K562 (cell line): ENCODE results near the gene ADARB2. TPM values are rescaled to one million over a fixed set of nuclear protein-coding genes. Genes with fewer than 3 reads are reported as not detected.
A peak's percentile ranks its signal among the peaks of the same experiment; 100 is the strongest.

Experiments used
- ATAC-seq: fragments of 200-7000 bp; cut with Tn5 transposase; 3 replicates; pipeline ENCODE4 v1.9.1; 2020; ENCODE audit warnings: moderate library complexity
- BruUV-seq: library from RNA; stranded (reverse); fragments of 400-500 nt; replicated peaks from 2 replicates; lab custom pipeline; 2021; lab: Mats Ljungman, UMichigan
- CTCF ChIA-PET: fragments of 300-600 bp; formaldehyde crosslinking; extraction: SDS; loops from one replicate; lab custom pipeline; 2021; ENCODE audit warnings: low intra/inter-chr PET ratio; lab: Yijun Ruan, JAX
- POLR2A ChIA-PET: fragments of 300-600, 350-650 bp; sonication (Branson Sonifier 250); formaldehyde crosslinking; extraction: SDS; loops from one replicate; lab custom pipeline; 2021; ENCODE audit warnings: antibody characterized with exemption, inconsistent platforms; lab: Yijun Ruan, JAX
- DNase-seq, 4 experiments: peaks; one replicate each; pipeline versions ENCODE4 v3.0.0 to v3.0.0-alpha.2; 2011 to 2018; ENCODE audit warnings: low spot score in 3 of 4, mixed read lengths in 3 of 4; ENCODE audit errors: extremely low read depth in 1 of 4
- FAIRE-seq: peaks from 2 replicates; lab custom pipeline; 2011; peaks lifted over from hg19 to GRCh38; lab: Jason Lieb, UNC
- H2AFZ ChIP-seq: 2 replicates; pipeline ENCODE4 v1.6.0; 2011; ENCODE audit warnings: low read depth, low read length, control low read depth, inconsistent platforms
- H3K27ac ChIP-seq: fragments of 200-600 bp; 3 replicates; pipeline ENCODE4 v1.8.0; 2011; ENCODE audit warnings: low read depth, mild to moderate bottlenecking, control low read depth, inconsistent platforms, low read length, moderate library complexity, mixed read lengths; ENCODE audit errors: extremely low read depth
- H3K27me3 ChIP-seq, 2 experiments: fragments of 300-600 bp in 1 of 2; 2 replicates in 1 of 2; 3 replicates in 1 of 2; pipeline versions ENCODE4 v1.6.0 to v1.8.0; 2011; ENCODE audit warnings: inconsistent platforms in 2 of 2, low read length in 2 of 2, mild to moderate bottlenecking in 1 of 2, mixed read lengths in 1 of 2, moderate library complexity in 1 of 2; ENCODE audit not compliant: control insufficient read depth in 2 of 2, insufficient read depth in 2 of 2
- H3K36me3 ChIP-seq: fragments of 300-600 bp; 3 replicates; pipeline ENCODE4 v1.8.0; 2011; ENCODE audit warnings: mild to moderate bottlenecking, low read length, inconsistent platforms; ENCODE audit not compliant: control insufficient read depth, insufficient read depth
- H3K4me1 ChIP-seq, 2 experiments: fragments of 200-600 bp in 1 of 2; replicated peaks in 1 of 2; 2 replicates in 1 of 2; 3 replicates in 1 of 2; pipeline versions ENCODE4 v1.5.1 to v1.8.0; 2011; ENCODE audit warnings: inconsistent platforms in 2 of 2, low read length in 2 of 2, mild to moderate bottlenecking in 1 of 2, mixed read lengths in 1 of 2, moderate library complexity in 1 of 2; ENCODE audit not compliant: control insufficient read depth in 2 of 2, insufficient read depth in 2 of 2
- H3K4me2 ChIP-seq: 2 replicates; pipeline ENCODE4 v1.6.1; 2011; ENCODE audit warnings: low read length, control low read depth, inconsistent platforms, mixed read lengths; ENCODE audit not compliant: insufficient read depth
- H3K4me3 ChIP-seq: fragments of 200-600 bp; sonication (generic), shearing (Covaris generic); 2 replicates; pipeline ENCODE4 v1.5.1; 2016; ENCODE audit warnings: control low read depth, inconsistent platforms
- H3K79me2 ChIP-seq: fragments of 200-600 bp; 3 replicates; pipeline ENCODE4 v1.8.0; 2011; ENCODE audit warnings: low read length, inconsistent platforms; ENCODE audit not compliant: control insufficient read depth, insufficient read depth
- H3K9ac ChIP-seq, 2 experiments: 2 replicates each; pipeline versions ENCODE4 v1.6.0 to v1.6.1; 2011; ENCODE audit warnings: low read depth in 2 of 2, low read length in 2 of 2, control low read depth in 1 of 2, inconsistent platforms in 1 of 2, mild to moderate bottlenecking in 1 of 2, mixed read lengths in 1 of 2; ENCODE audit not compliant: insufficient read depth in 1 of 2
- H3K9me1 ChIP-seq: one replicate; pipeline ENCODE4 v1.6.0; 2011; ENCODE audit warnings: inconsistent platforms, mild to moderate bottlenecking, low read length, moderate library complexity; ENCODE audit not compliant: control insufficient read depth, insufficient read depth
- H3K9me3 ChIP-seq: replicated peaks from 2 replicates; pipeline ENCODE4 v1.5.1; 2011; ENCODE audit warnings: low read depth, low read length, inconsistent platforms; ENCODE audit not compliant: control insufficient read depth, insufficient read depth
- H4K20me1 ChIP-seq: replicated peaks from 2 replicates; pipeline ENCODE4 v1.6.1; 2011; ENCODE audit warnings: low read length, inconsistent platforms, mixed read lengths; ENCODE audit not compliant: control insufficient read depth, insufficient read depth
- ETV6 ChIP-seq, 3 experiments: fragments of 150-350 bp in 1 of 3; sonication (generic) in 1 of 3; formaldehyde crosslinking in 1 of 3; IDR thresholded peaks; 2 replicates each; pipeline versions ENCODE4 v1.6.1 to v1.8.0; 2014 to 2022; ENCODE audit warnings: borderline replicate concordance in 2 of 3, low read depth in 2 of 3, antibody characterized with exemption in 1 of 3, low read length in 1 of 3, mild to moderate bottlenecking in 1 of 3, missing genetic modification reagents in 1 of 3
- ILF3 ChIP-seq: fragments of 450-650 bp; IDR thresholded peaks from 2 replicates; pipeline ENCODE4 v1.6.1; 2018; ENCODE audit warnings: antibody characterized with exemption, mild to moderate bottlenecking, moderate library complexity, borderline replicate concordance
- KDM4B ChIP-seq, 2 experiments: fragments of 450-650 bp in 1 of 2; sonication (generic) in 1 of 2; IDR thresholded peaks; 2 replicates each; pipeline ENCODE4 v1.6.1; 2016 to 2017; ENCODE audit warnings: borderline replicate concordance in 2 of 2, antibody characterized with exemption in 1 of 2, low read depth in 1 of 2, mild to moderate bottlenecking in 1 of 2
- PCBP2 ChIP-seq: fragments of 200-400 bp; formaldehyde crosslinking; IDR thresholded peaks from 2 replicates; pipeline ENCODE4 v1.6.1; 2018; ENCODE audit warnings: low read length, low read depth, mild to moderate bottlenecking, moderate library complexity; ENCODE audit not compliant: poor library complexity, severe bottlenecking
- PHF21A ChIP-seq: fragments of 450-650 bp; IDR thresholded peaks from 2 replicates; pipeline ENCODE4 v1.6.1; 2017; ENCODE audit warnings: low read depth, borderline replicate concordance
- POLR2G ChIP-seq: fragments of 200-400 bp; formaldehyde crosslinking; IDR thresholded peaks from 2 replicates; pipeline ENCODE4 v1.6.1; 2017; ENCODE audit warnings: low read depth, mild to moderate bottlenecking, antibody characterized with exemption, low read length, moderate library complexity
- RBM14 ChIP-seq: fragments of 200-400 bp; formaldehyde crosslinking; IDR thresholded peaks from 2 replicates; pipeline ENCODE4 v1.6.1; 2018; ENCODE audit warnings: low read depth, mild to moderate bottlenecking, low read length, moderate library complexity, borderline replicate concordance; ENCODE audit not compliant: insufficient read depth
- TOE1 ChIP-seq, 2 experiments: fragments of 450-650 bp in 1 of 2; sonication (generic) in 1 of 2; formaldehyde crosslinking in 1 of 2; IDR thresholded peaks; 2 replicates each; pipeline versions ENCODE4 v1.7.1 to v1.8.0; 2016 to 2022; ENCODE audit warnings: borderline replicate concordance in 2 of 2, mild to moderate bottlenecking in 2 of 2, antibody characterized with exemption in 1 of 2, inconsistent platforms in 1 of 2, low read depth in 1 of 2, missing genetic modification reagents in 1 of 2, moderate library complexity in 1 of 2
- ZBTB49 ChIP-seq: sonication (generic); formaldehyde crosslinking; IDR thresholded peaks from 2 replicates; pipeline ENCODE4 v1.8.0; 2022; ENCODE audit warnings: missing genetic modification reagents, mild to moderate bottlenecking, borderline replicate concordance
- ZNF121 ChIP-seq: sonication (generic); formaldehyde crosslinking; conservative IDR thresholded peaks from 2 replicates; pipeline ENCODE4 v1.8.0; 2022; ENCODE audit warnings: missing genetic modification reagents
- ZNF311 ChIP-seq: fragments of 250-450 bp; sonication (Bioruptor Pico); IDR thresholded peaks from 2 replicates; pipeline ENCODE4 v1.4.0; 2020; ENCODE audit warnings: mild to moderate bottlenecking, moderate library complexity
- ZNF668 ChIP-seq: fragments of 250-450 bp; sonication (Bioruptor Pico); IDR thresholded peaks from 2 replicates; pipeline ENCODE4 v1.8.0; 2022; ENCODE audit warnings: mild to moderate bottlenecking, inconsistent platforms
- WGBS: fragments of 100-300 bp; shearing (Covaris generic); methylation state at CpG from one replicate; pipeline ENCODE4 v1.1.6; 2016; ENCODE audit warnings: low coverage, mixed read lengths; ENCODE audit not compliant: insufficient coverage; ENCODE audit errors: missing lambda C conversion rate; 5-methylcytosine and 5-hydroxymethylcytosine counted together
- in situ Hi-C: fragments of 300-500 bp; cut with MboI; formaldehyde crosslinking; loops from 4 replicates; pipeline ENCODE4 v1.15.0; 2018; ENCODE audit warnings: inconsistent platforms, mixed read lengths
- intact Hi-C: fragments of 100-400 bp; cut with micrococcal nuclease; formaldehyde crosslinking; loops from 2 replicates; pipeline ENCODE4 v1.14.2; 2022
- polyA plus RNA-seq, 8 experiments: library from polyadenylated mRNA; depleted of rRNA in 4 of 8; stranded (reverse) in 5 of 8; unstranded in 3 of 8; fragments of >200 nt; fragmentation: Nextera tagmentation in 2 of 8; fragmentation: Illumina TruSeq in 1 of 8; extraction: Ambion mirVana in 2 of 8; extraction: Trizol in 1 of 8; gene quantifications; 2 replicates each; pipeline versions ENCODE4 v1.2.1 to v1.2.3, GENCODE V29; 2011 to 2014; ENCODE audit warnings: inconsistent platforms in 1 of 8, missing spikeins in 1 of 8
- total RNA-seq, 7 experiments: library from RNA; depleted of rRNA in 6 of 7; stranded (reverse); fragments of >200 nt in 6 of 7; fragmentation: Illumina TruSeq in 2 of 7; extraction: Trizol in 2 of 7; gene quantifications; 2 replicates each; pipeline versions ENCODE4 v1.2.1 to v1.2.3, GENCODE V29; 2011 to 2021; ENCODE audit warnings: low replicate concordance in 1 of 7
- TF ChIP-seq, protein P1 (sequence below): fragments of 250-450 bp; sonication (Bioruptor Pico); IDR thresholded peaks from 2 replicates; pipeline ENCODE4 v1.5.0; 2020; ENCODE audit warnings: mild to moderate bottlenecking, borderline replicate concordance

ADARB2 gene
- total and polyA plus RNA-seq, 9 of the 15 experiments (the other 6 are each of a cell fraction or from before 2014, with no cell fraction given), result not detected

- TF ChIP-seq ZNF668 (CRISPR knock-in tag) (no peak), ZNF121 (CRISPR knock-in tag) (no peak), KDM4B (IDR thresholded peaks at IDR 0.05; ENCODE audit: borderline replicate concordance in 2 of 2, low read depth in 1 of 2) (no peak), RBM14 (no peak), PHF21A (no peak), POLR2G (no peak), TOE1 (IDR thresholded peaks at IDR 0.05; ENCODE audit: borderline replicate concordance) (no peak), TOE1 (CRISPR knock-in tag; IDR thresholded peaks at IDR 0.05; ENCODE audit: borderline replicate concordance, low read depth) (no peak), PCBP2 (no peak), ILF3 (no peak), ZBTB49 (no peak), ZNF311 (CRISPR knock-in tag) (no peak), ETV6 (IDR thresholded peaks at IDR 0.05; ENCODE audit: borderline replicate concordance in 1 of 2, low read depth in 2 of 2, low read length in 1 of 2) (no peak), ETV6 (CRISPR knock-in tag; IDR thresholded peaks at IDR 0.05; ENCODE audit: borderline replicate concordance) (no peak)
- TF ChIP-seq, protein P1, sequence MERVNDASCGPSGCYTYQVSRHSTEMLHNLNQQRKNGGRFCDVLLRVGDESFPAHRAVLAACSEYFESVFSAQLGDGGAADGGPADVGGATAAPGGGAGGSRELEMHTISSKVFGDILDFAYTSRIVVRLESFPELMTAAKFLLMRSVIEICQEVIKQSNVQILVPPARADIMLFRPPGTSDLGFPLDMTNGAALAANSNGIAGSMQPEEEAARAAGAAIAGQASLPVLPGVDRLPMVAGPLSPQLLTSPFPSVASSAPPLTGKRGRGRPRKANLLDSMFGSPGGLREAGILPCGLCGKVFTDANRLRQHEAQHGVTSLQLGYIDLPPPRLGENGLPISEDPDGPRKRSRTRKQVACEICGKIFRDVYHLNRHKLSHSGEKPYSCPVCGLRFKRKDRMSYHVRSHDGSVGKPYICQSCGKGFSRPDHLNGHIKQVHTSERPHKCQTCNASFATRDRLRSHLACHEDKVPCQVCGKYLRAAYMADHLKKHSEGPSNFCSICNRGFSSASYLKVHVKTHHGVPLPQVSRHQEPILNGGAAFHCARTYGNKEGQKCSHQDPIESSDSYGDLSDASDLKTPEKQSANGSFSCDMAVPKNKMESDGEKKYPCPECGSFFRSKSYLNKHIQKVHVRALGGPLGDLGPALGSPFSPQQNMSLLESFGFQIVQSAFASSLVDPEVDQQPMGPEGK (CRISPR knock-in tag), result no peak
- no peak overlapping the region for H3K27ac ChIP-seq
- H3K36me3 ChIP-seq, result no peaks in the 10 kb centered on the region
- no peak overlapping the region for H3K4me3 ChIP-seq
- no peaks in the 10 kb centered on the region for H3K4me1 ChIP-seq
- intact Hi-C loops (no loop called here), in situ Hi-C loops (no loop called here)
- peak; percentile 19 for FAIRE-seq
- ATAC-seq, result no peak
- BruUV-seq, result no TSS peak
- H3K9ac ChIP-seq, result no peak overlapping the region
- H3K9me3 ChIP-seq, result no peaks in the 10 kb centered on the region
- WGBS, result under 1% methylated on average over 6 of the region's 6 CpGs
- H2AFZ ChIP-seq, result no peak overlapping the region
- DNase-seq, result no peak
- no peaks in the 10 kb centered on the region for H4K20me1 ChIP-seq
- H3K9me1 ChIP-seq, result no peaks in the 10 kb centered on the region
- no peak overlapping the region for H3K4me2 ChIP-seq
- H3K27me3 ChIP-seq, result peaks cover 13 to 25% of the 10 kb centered on the region in 2 experiments; a peak in 4 of 5 replicates
- ChIA-PET POLR2A (no interaction called here), CTCF (no interaction called here)
- no peaks in the 10 kb centered on the region for H3K79me2 ChIP-seq
Observed at GRCh38 chr10:1731592-1731991, 5.7 kb downstream of the ADARB2 start.
